ENCODE results near the gene ANKMY1.

The ANKMY1 gene

DNA sequence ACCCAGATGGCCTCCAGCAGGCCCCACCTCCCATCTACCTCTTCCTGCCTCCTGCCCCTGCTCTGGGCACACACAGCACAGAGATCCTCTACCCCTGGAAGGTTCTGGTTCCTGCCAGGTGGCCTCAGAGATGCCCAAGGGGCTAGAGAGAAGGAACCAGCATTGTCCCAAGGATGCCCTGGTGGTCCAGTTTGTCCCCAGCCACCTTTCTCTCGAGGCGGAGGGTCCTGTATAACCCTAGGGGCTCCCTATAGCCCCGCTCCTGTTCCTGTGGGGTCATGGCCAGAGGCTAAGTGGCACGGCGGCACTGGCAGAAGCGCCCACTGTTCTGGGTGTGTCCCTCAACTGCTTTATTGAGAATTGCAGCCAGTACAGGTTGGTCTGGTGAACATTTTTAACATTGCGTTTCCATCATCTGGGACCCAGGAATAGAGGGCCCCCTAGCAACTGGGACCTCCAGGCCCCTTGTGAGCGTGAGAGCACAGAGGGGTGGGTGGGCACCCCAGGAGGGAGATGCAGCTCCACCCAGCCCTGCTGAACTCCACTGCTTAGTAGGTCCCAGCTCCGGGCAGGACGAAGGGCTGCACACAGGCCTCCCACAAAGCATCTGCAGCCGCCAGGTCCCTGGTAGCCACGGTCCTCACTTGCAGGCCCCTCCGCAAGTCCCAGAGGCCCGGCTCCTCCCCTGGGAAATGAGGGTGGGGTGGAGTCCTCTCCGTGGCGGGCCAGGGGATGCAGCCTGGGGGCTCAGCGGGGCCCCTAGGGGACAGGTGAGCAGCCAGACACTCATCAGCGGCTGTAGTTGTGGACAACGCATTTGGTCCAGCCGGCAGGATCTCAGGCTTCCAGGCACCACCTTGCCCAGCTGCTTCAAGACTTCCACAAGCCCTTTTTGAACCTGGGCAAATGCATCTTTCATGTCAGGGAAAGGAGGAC, 89.2 kb downstream of the ANKMY1 start:
- DNase-seq, result no peak

- no peak for DNase-seq
Measured at GRCh38 chr2:240467659-240468302, 90.0 kb downstream of the ANKMY1 start.

- no peak for DNase-seq
Measured at GRCh38 chr2:240467149-240467642, 90.6 kb downstream of the ANKMY1 start.

DNA sequence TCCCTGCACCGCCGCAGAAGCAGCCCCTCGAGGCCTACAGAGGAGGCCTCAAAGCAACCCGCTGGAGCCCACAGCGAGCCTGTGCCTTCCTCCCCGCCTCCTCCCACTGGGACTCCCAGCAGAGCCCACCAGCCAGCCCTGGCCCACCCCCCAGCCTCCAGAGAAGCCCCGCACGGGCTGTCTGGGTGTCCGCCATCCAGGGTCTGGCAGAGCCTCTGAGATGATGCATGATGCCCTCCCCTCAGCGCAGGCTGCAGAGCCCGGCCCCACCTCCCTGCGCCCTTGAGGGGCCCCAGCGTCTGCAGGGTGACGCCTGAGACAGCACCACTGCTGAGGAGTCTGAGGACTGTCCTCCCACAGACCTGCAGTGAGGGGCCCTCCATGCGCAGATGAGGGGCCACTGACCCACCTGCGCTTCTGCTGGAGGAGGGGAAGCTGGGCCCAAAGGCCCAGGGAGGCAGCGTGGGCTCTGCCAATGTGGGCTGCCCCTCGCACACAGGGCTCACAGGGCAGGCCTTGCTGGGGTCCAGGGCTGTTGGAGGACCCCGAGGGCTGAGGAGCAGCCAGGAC, 91.1 kb downstream of the ANKMY1 start:
- DNase-seq, result no peak

GRCh38 chr2:240465765-240466578, 91.8 kb downstream of the ANKMY1 start:
- DNase-seq, result no peak

GRCh38 chr2:240465268-240465764, 92.5 kb downstream of the ANKMY1 start:
- no peak for DNase-seq

DNA sequence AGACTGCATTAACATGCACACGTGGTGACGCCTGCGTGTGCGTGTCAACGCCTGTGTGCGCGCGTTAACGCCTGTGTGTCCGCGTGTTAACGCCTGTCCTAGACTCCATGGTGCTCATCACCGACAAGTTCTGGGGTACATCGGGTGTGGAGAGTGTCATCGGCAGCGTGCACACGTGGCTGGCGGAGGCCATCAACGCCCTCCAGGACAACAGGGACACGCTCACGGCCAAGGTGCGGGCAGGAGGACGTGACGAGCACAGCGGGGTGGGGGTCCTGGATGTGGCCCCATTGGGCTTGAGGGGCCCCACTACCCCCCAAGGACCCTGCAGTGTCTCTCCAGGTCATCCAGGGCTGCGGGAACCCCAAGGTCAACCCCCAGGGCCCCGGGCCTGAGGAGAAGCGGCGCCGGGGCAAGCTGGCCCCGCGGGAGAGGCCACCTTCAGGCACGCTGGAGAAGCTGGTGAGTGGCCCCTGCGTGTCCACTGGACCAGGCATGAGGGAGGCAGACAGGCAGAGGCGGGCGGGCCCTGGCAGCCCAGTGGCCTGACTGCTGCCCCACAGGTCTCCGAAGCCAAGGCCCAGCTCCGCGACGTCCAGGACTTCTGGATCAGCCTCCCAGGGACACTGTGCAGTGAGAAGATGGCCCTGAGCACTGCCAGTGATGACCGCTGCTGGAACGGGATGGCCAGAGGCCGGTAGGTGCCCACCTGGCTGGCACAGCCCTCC, 93.1 kb downstream of the ANKMY1 start:
- no peak for DNase-seq

DNA sequence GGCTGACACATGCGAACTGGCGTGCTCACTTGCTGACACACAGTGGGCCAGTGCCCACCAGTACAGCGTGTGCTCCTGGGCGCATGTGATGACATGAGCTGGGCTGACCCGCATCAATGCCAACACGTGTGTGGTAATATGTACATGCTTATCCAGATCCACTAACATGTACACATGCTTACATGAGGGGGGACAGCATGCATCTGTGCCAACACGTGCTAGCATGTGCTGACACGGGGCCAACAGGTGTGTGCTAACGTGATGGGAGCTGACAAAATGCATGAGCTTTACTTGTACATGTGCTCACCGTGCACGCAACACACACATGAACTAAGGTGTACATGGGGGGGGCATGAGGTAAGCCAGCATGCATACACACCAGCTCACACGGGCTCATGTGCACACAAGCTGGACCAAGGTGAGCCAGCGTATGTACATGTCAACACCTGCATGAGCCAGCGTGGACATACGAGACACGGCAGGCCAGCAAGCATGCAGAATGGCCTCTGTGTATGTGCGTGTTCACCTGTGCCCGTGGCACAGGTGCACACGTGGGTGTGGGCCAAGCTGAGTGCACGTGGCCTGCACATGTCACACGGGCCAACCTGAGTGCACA, 93.8 kb downstream of the ANKMY1 start:
- no peak for DNase-seq

DNA sequence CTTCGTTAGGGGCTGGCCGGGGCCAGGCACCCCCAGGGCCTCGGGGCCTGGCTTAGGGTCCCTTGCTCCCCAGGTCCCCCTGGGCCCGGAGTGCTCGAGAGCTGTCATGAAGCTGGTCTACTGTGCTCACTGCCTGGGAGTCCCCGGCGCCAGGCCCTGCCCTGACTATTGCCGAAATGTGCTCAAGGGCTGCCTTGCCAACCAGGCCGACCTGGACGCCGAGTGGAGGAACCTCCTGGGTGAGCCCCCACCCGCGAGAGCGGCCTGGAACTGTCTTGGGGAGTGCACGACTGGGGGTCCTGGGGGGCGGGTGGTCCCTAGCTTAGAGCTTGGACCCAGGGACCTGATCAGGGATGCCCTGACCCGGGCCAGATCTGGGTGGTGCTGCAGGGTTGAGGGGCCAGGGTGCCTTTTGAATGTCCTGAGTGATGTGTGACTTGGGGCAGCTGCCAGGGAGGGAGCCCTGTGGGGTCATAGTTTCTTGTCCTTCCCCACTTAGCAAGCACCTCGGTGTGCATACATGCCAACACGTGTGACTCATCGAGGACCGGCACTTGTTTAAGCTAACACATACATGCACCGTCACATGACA, 94.4 kb downstream of the ANKMY1 start:
- DNase-seq, result no peak

- no peak for DNase-seq
Measured at GRCh38 chr2:240462707-240463273, 95.0 kb downstream of the ANKMY1 start.

DNA sequence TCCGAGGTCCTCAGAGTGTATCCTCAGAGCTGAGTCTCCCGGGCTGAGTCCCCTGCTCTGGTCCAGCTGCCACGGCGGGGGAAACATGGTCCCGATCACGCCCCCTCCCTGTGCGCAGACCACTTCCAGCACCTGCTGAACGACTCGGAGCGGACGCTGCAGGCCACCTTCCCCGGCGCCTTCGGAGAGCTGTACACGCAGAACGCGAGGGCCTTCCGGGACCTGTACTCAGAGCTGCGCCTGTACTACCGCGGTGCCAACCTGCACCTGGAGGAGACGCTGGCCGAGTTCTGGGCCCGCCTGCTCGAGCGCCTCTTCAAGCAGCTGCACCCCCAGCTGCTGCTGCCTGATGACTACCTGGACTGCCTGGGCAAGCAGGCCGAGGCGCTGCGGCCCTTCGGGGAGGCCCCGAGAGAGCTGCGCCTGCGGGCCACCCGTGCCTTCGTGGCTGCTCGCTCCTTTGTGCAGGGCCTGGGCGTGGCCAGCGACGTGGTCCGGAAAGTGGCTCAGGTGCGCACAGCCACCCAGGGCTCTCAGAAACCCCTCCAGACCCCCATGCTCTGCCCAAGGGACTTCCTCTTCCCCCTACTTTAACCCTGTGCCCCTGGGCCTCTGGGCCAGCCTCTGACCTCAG, 95.6 kb downstream of the ANKMY1 start:
- DNase-seq, result no peak

DNA sequence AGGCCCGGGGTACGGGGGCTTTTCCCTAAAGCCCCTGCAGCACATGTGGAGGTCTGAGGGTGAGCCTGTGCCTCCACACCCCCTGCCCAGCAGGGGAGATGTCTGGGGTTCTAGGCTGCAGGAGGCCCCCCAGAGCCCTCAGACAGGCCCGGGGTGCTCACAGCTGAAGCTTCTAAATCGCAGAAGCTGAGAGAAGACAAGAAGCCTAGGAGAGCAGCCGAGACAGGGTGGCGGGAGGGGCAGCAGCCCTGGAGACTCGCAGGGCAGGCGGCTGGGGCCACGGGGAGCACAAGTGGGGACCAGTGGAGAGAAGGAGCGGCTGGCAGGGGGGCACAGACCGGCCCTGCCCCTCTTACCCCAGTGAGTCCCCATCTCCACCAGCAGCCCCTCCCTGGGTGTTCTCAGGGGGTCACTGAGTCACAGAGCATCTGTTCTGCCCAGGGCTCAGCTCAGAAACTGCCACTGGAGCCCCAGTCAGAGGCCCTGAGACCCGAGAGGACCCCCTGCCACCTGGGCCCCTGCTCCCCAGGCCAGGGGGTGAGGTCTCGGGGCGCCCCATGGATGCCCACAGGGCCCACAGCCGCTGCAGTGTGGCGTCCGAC, 96.2 kb downstream of the ANKMY1 start:
- DNase-seq, result no peak

DNA sequence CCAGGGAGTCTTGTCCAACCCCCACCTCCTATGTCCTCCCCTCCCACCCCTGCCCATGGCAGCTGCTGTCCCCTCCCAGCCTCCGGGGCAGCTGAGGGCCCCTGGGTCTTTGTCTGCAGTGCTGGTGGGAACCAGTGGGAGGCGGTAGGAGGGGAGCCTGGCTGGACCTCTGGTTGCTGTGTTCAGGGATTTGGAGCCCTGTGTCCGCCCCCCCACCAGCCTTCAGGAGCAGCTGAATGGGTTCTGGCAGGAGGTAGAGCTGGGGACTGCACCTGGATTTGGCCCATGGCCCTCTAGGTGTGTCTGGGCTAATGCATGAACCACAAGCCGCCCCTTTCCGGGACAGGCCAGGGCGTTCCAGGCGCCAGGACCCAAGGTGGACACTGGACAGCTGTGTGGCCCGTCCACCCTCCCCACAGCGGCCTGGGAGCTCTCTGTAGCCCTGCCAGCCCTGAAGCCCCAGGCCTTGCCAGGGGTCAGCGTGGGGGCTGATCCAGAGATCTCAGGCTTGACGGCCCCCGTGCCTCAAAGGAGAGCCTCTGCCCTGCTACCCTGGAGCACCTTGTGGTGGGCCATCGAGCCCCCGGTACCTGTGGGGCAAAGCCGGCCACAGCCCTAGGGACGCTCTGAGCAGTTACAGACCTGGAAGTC, 96.9 kb downstream of the ANKMY1 start:
- DNase-seq, result no peak

- DNase-seq, result no peak
Measured at GRCh38 chr2:240460253-240460711, 97.5 kb downstream of the ANKMY1 start.

- DNase-seq, result no peak
Measured at GRCh38 chr2:240459401-240460252, 98.2 kb downstream of the ANKMY1 start.

- DNase-seq, result no peak
Measured at GRCh38 chr2:240458900-240459391, 98.8 kb downstream of the ANKMY1 start.

DNA sequence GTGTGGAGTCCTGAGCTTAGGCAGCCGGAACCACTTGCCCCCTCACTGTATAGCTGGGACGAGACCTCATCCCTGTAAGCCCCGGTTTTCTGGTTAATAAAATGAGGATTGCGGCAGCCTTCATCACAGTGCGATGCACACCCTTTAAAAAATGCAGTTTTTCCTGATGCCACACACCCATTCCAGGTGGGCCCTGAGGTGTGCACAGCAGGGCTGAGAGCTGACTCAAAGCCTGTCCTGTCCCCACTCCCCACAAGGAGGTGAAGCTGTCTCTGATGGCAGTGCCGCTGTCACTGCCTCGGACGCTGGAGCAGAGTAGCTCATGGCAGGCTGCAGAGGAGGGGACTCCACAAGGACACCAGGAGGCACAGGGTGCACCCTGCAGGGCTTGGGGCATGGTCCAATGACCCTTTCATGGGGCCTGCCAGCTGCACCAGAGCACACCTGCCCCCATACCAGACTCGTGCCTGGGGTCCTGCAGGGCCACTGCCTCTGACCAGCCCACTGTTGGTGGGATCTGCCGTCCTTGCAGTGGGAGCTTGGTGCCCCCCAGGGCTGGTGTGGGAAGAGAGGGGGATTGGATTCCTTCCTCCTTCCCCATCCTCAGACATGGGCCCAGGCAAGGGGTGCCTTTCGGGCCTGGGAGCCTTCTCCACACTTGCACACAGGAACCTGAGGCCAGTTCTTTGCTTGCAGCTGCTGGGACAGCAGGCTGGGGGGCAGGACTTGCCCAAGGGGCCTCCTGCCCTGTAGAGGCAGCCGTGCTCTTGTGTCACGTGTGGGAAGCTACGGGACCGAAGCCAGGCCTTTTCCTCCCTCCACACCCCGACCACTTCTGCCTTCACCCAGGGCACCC, 99.5 kb downstream of the ANKMY1 start:
- no peak for DNase-seq

All from NCI-H1417 treated with DMSO at 0.1 percent for 48 hours (cell line).